HepG2 (cell line): ENCODE results near the gene CRYM. TPM values are rescaled to one million over a fixed set of nuclear protein-coding genes. Genes with fewer than 3 reads are reported as not detected.

Source experiments
- ATAC-seq: fragments of 200-7000 bp; cut with Tn5 transposase; 3 replicates; pipeline ENCODE4 v1.9.1; 2020; ENCODE audit warnings: mild to moderate bottlenecking, moderate library complexity
- BruUV-seq: library from RNA; stranded (reverse); fragments of 400-500 nt; replicated peaks from 2 replicates; lab custom pipeline; 2021; lab: Mats Ljungman, UMichigan
- CTCF ChIA-PET: fragments of 300-600 bp; formaldehyde crosslinking; extraction: SDS; loops from one replicate; lab custom pipeline; 2021; ENCODE audit warnings: low total read pairs, inconsistent platforms, low intra/inter-chr PET ratio; lab: Yijun Ruan, JAX
- POLR2A ChIA-PET: fragments of 350-600 bp; sonication (Branson Sonifier 250); formaldehyde crosslinking; loops from one replicate; lab custom pipeline; 2020; ENCODE audit warnings: antibody characterized with exemption, inconsistent platforms; lab: Yijun Ruan, JAX
- DNase-seq: peaks from one replicate; pipeline ENCODE4 v3.0.0-alpha.2; 2015; ENCODE audit warnings: low spot score
- FAIRE-seq: peaks from 3 replicates; lab custom pipeline; 2011; peaks lifted over from hg19 to GRCh38; lab: Jason Lieb, UNC
- H2AFZ ChIP-seq: one replicate; pipeline ENCODE4 v1.6.1; 2011; ENCODE audit warnings: low read length, inconsistent platforms
- H3K27ac ChIP-seq: fragments of 300-600 bp; 3 replicates; pipeline ENCODE4 v1.8.0; 2011; ENCODE audit warnings: mixed run types, mild to moderate bottlenecking, mixed read lengths, low read length, inconsistent platforms; ENCODE audit not compliant: insufficient read depth; ENCODE audit errors: extremely low read length
- H3K27me3 ChIP-seq, 2 experiments: fragments of 200-600 bp in 1 of 2; 2 replicates in 1 of 2; 3 replicates in 1 of 2; pipeline versions ENCODE4 v1.6.0 to v1.8.0; 2011; ENCODE audit warnings: low read length in 2 of 2, mild to moderate bottlenecking in 2 of 2, moderate library complexity in 2 of 2, inconsistent platforms in 1 of 2; ENCODE audit not compliant: insufficient read depth in 2 of 2, control insufficient read depth in 1 of 2
- H3K36me3 ChIP-seq, 2 experiments: fragments of 200-600 bp in 1 of 2; replicated peaks in 1 of 2; 2 replicates in 1 of 2; 3 replicates in 1 of 2; pipeline versions ENCODE4 v1.5.1 to v1.8.0; 2011; ENCODE audit warnings: low read length in 2 of 2, inconsistent platforms in 1 of 2; ENCODE audit not compliant: insufficient read depth in 2 of 2, control insufficient read depth in 1 of 2
- H3K4me1 ChIP-seq: 2 replicates; pipeline ENCODE4 v1.5.1; 2012; ENCODE audit warnings: low read length, inconsistent platforms; ENCODE audit not compliant: insufficient read depth
- H3K4me2 ChIP-seq: 2 replicates; pipeline ENCODE4 v1.6.0; 2011; ENCODE audit warnings: low read depth, low read length, inconsistent platforms
- H3K4me3 ChIP-seq, 3 experiments: fragments of 200-600 bp in 1 of 3; sonication (generic), shearing (Covaris generic) in 1 of 3; replicated peaks in 1 of 3; 2 replicates each; pipeline ENCODE4 v1.5.1; 2011 to 2016; ENCODE audit warnings: low read length in 3 of 3, inconsistent platforms in 2 of 3, low read depth in 2 of 3, mild to moderate bottlenecking in 2 of 3, control low read depth in 1 of 3, mixed read lengths in 1 of 3; ENCODE audit not compliant: insufficient read depth in 1 of 3
- H3K79me2 ChIP-seq: one replicate; pipeline ENCODE4 v1.6.1; 2011; ENCODE audit warnings: low read length, inconsistent platforms; ENCODE audit not compliant: insufficient read depth
- H3K9ac ChIP-seq: 2 replicates; pipeline ENCODE4 v1.6.0; 2011; ENCODE audit warnings: mild to moderate bottlenecking, low read depth, low read length, inconsistent platforms; ENCODE audit not compliant: insufficient read depth
- H3K9me3 ChIP-seq: 2 replicates; pipeline ENCODE4 v1.5.1; 2012; ENCODE audit warnings: mild to moderate bottlenecking, low read length
- H4K20me1 ChIP-seq: 2 replicates; pipeline ENCODE4 v1.6.0; 2011; ENCODE audit warnings: inconsistent platforms, mild to moderate bottlenecking, low read length, moderate library complexity; ENCODE audit not compliant: insufficient read depth
- GFI1 ChIP-seq: sonication (generic); formaldehyde crosslinking; IDR thresholded peaks from 2 replicates; pipeline ENCODE4 v1.5.0; 2020; ENCODE audit warnings: missing genetic modification reagents, mild to moderate bottlenecking, borderline replicate concordance
- HMG20A ChIP-seq: IDR thresholded peaks from 2 replicates; pipeline ENCODE4 v1.6.1; 2016; ENCODE audit warnings: borderline replicate concordance
- MAZ ChIP-seq, 2 experiments: sonication (generic) in 1 of 2; formaldehyde crosslinking in 1 of 2; IDR thresholded peaks; 2 replicates each; pipeline versions ENCODE4 v1.5.0 to v1.6.1; 2012 to 2020; ENCODE audit warnings: low read depth in 2 of 2, mild to moderate bottlenecking in 2 of 2, borderline replicate concordance in 1 of 2, improper control_type of control experiment in 1 of 2, low read length in 1 of 2, missing genetic modification reagents in 1 of 2, moderate library complexity in 1 of 2
- NR1H2 ChIP-seq: sonication (generic); formaldehyde crosslinking; IDR thresholded peaks from 2 replicates; pipeline ENCODE4 v1.8.1; 2022; ENCODE audit warnings: low read depth, missing genetic modification reagents, borderline replicate concordance
- NR2F6 ChIP-seq, 2 experiments: IDR thresholded peaks; 2 replicates each; pipeline ENCODE4 v1.6.1; 2016; ENCODE audit warnings: antibody characterized with exemption in 1 of 2, mild to moderate bottlenecking in 1 of 2
- ONECUT2 ChIP-seq: sonication (generic); formaldehyde crosslinking; IDR thresholded peaks from 2 replicates; pipeline ENCODE4 v1.4.0; 2020; ENCODE audit warnings: missing genetic modification reagents
- PHF21A ChIP-seq: sonication (generic); formaldehyde crosslinking; IDR thresholded peaks from 2 replicates; pipeline ENCODE4 v1.5.0; 2020; ENCODE audit warnings: mild to moderate bottlenecking, missing genetic modification reagents
- THAP11 ChIP-seq: IDR thresholded peaks from 2 replicates; pipeline ENCODE4 v1.6.1; 2016; ENCODE audit warnings: missing biosample characterization, missing genetic modification reagents
- YEATS4 ChIP-seq: sonication (generic); formaldehyde crosslinking; IDR thresholded peaks from 2 replicates; pipeline ENCODE4 v1.4.0; 2020; ENCODE audit warnings: missing genetic modification reagents, borderline replicate concordance
- ZFP37 ChIP-seq: sonication (generic); formaldehyde crosslinking; IDR thresholded peaks from 2 replicates; pipeline ENCODE4 v1.4.0; 2020; ENCODE audit warnings: missing genetic modification reagents, borderline replicate concordance
- ZNF101 ChIP-seq: sonication (generic); formaldehyde crosslinking; IDR thresholded peaks from 2 replicates; pipeline ENCODE4 v1.4.0; 2020; ENCODE audit warnings: mild to moderate bottlenecking, low read depth, missing genetic modification reagents, borderline replicate concordance
- ZNF124 ChIP-seq: sonication (generic); formaldehyde crosslinking; IDR thresholded peaks from 2 replicates; pipeline ENCODE4 v1.4.0; 2020; ENCODE audit warnings: missing genetic modification reagents
- ZNF296 ChIP-seq: sonication (generic); formaldehyde crosslinking; conservative IDR thresholded peaks from 2 replicates; pipeline ENCODE4 v1.5.0; 2020; ENCODE audit warnings: mild to moderate bottlenecking, missing genetic modification reagents
- ZNF431 ChIP-seq: sonication (generic); formaldehyde crosslinking; IDR thresholded peaks from 2 replicates; pipeline ENCODE4 v1.9.0; 2022; ENCODE audit warnings: missing genetic modification reagents, low read depth, mild to moderate bottlenecking, borderline replicate concordance
- ZNF652 ChIP-seq: IDR thresholded peaks from 2 replicates; pipeline ENCODE4 v1.6.1; 2016; ENCODE audit warnings: low read depth, borderline replicate concordance
- WGBS: methylation state at CpG from one replicate; pipeline ENCODE4 v1.1.6; 2017; ENCODE audit warnings: low lambda C conversion rate; 5-methylcytosine and 5-hydroxymethylcytosine counted together
- in situ Hi-C: cut with HindIII; loops from 2 replicates; pipeline ENCODE4 v1.10.0; 2017; ENCODE audit warnings: low pct_unique_long_range_greater_than_20kb; ENCODE audit not compliant: extremely low pct_ligation_motif_present
- intact Hi-C: fragments of 100-400 bp; cut with micrococcal nuclease; formaldehyde crosslinking; loops from one replicate; pipeline ENCODE4 v1.10.0; 2022; ENCODE audit not compliant: unreplicated experiment
- polyA plus RNA-seq, 8 experiments: library from polyadenylated mRNA; depleted of rRNA in 3 of 8; stranded (reverse) in 7 of 8; unstranded in 1 of 8; fragments of >200 nt; fragmentation: Illumina TruSeq in 4 of 8; extraction: Trizol in 4 of 8; gene quantifications; 2 replicates each; pipeline versions ENCODE4 v1.2.1 to v1.2.3, GENCODE V29; 2011 to 2016; ENCODE audit warnings: low read depth in 4 of 8, missing spikeins in 1 of 8, mixed read lengths in 1 of 8; ENCODE audit not compliant: insufficient read depth in 1 of 8
- total RNA-seq, 5 experiments: library from RNA; depleted of rRNA; stranded (reverse); fragments of >200 nt; fragmentation: Illumina TruSeq; extraction: Trizol; gene quantifications; 2 replicates each; pipeline ENCODE4 v1.2.3, GENCODE V29; 2016; ENCODE audit warnings: low read depth in 1 of 5
- TF ChIP-seq, protein P1 (sequence below): sonication (generic); formaldehyde crosslinking; IDR thresholded peaks from 2 replicates; pipeline ENCODE4 v1.5.0; 2020; ENCODE audit warnings: missing genetic modification reagents
- TF ChIP-seq, protein P2 (sequence below): IDR thresholded peaks from 2 replicates; pipeline ENCODE4 v1.6.1; 2016; ENCODE audit warnings: low read depth, borderline replicate concordance

The CRYM gene
- total and polyA plus RNA-seq, 2 of the 13 experiments (the other 11 are each of a cell fraction or from before 2014, with no cell fraction given): 1.9 to 2.2 TPM

DNA sequence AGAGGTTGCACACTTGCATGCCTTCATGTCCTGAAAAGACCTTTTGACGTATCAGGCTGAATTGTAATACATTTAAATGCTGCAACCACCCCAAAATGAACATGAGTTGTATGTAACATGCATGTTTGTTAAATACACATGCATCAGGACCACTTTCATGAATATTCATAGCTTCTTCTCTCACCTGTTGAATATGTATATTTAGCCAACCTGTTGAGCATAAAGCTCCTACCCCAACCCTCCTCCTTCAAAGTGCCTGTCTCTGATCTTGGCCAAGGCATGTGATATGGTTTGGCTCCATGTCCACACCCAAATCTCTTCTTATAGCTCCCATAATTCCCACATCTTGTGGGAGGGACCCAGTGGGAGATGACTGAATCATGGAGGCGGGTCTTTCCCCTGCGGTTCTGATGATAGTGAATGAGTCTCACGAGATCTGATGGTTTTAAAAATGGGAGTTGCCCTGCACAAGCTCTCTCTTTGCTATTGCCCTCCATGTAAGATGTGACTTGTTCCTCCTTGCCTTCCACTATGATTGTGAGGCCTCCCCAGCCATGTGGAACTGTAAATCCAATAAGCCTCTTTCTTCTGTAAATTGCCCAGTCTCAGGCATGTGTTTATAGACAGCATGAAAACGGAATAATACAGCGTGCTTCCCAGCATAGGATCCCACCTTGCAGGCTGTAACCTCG is 3.8 kb upstream of the CRYM start:
- no peak for ATAC-seq
- intact Hi-C loops (loop anchor here (10.0 kb wide), 1 partner anchor 273 kb away; no protein-coding TSS in a partner anchor), in situ Hi-C loops (no loop called here)
- no TSS peak for BruUV-seq
- Histone ChIP-seq H3K4me2 (no peak overlapping the region), H3K27ac (no peak overlapping the region), H3K9ac (no peak overlapping the region), H3K9me3 (no peaks in the 10 kb centered on the region), H3K79me2 (no peaks in the 10 kb centered on the region), H3K27me3 (peaks cover 0 to 26% of the 10 kb centered on the region in 2 experiments; a peak in 4 of 5 replicates), H2AFZ (no peak overlapping the region), H3K36me3 (no peaks in the 10 kb centered on the region), H4K20me1 (no peaks in the 10 kb centered on the region), H3K4me1 (peaks cover 29% of the 10 kb centered on the region), H3K4me3 (no peak overlapping the region)
- no peak for FAIRE-seq
- no peak for DNase-seq
- ChIA-PET CTCF (no interaction called here), POLR2A (no interaction called here)
- TF ChIP-seq ZNF431 (CRISPR knock-in tag) (peak; percentile 95), ONECUT2 (CRISPR knock-in tag) (no peak)
- 27% methylated on average over 7 of the region's 7 CpGs for WGBS

DNA sequence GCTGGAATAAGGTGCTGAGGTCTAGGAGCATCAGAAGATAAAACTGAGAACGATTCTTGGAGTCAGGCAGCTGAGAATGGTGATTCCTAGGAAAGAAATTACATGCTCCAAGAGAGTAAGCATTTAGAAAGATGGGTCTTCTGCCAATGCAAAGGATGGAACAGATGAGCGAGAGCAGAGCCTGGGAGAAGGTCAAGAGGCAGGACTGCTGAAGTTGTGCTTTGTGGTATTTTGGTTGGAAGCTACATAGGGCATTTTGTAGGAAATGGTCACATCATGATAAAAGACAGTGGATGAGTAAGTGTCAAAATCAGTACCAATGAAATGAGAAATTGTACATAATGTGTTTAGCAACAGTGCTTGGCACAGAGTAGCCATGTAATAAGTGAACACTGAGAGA is 1.4 kb upstream of the CRYM start:
- CTCF ChIA-PET: interaction anchor here (3.9 kb wide), 1 partner anchor 90 kb away, joined by 58 read pairs; no protein-coding TSS in a partner anchor
- TF ChIP-seq HMG20A (CRISPR knock-in tag): no peak
- no peak for TF ChIP-seq ZNF652 (CRISPR knock-in tag)
- no peak for TF ChIP-seq THAP11 (CRISPR knock-in tag)
- no peak for TF ChIP-seq MAZ (IDR thresholded peaks at IDR 0.05; ENCODE audit: borderline replicate concordance, low read depth, low read length)
- no peak for TF ChIP-seq MAZ (CRISPR knock-in tag; IDR thresholded peaks at IDR 0.05; ENCODE audit: low read depth)
- no peak for TF ChIP-seq PHF21A (CRISPR knock-in tag)
- TF ChIP-seq, protein P1, sequence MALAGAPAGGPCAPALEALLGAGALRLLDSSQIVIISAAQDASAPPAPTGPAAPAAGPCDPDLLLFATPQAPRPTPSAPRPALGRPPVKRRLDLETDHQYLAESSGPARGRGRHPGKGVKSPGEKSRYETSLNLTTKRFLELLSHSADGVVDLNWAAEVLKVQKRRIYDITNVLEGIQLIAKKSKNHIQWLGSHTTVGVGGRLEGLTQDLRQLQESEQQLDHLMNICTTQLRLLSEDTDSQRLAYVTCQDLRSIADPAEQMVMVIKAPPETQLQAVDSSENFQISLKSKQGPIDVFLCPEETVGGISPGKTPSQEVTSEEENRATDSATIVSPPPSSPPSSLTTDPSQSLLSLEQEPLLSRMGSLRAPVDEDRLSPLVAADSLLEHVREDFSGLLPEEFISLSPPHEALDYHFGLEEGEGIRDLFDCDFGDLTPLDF (CRISPR knock-in tag): no peak
- TF ChIP-seq, protein P2, sequence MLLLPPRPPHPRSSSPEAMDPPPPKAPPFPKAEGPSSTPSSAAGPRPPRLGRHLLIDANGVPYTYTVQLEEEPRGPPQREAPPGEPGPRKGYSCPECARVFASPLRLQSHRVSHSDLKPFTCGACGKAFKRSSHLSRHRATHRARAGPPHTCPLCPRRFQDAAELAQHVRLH (CRISPR knock-in tag): no peak
- no peak for TF ChIP-seq ZNF124 (CRISPR knock-in tag)
- TF ChIP-seq NR2F6 (IDR thresholded peaks at IDR 0.05): no peak
- no peak for TF ChIP-seq NR2F6 (CRISPR knock-in tag; IDR thresholded peaks at IDR 0.05)
- no peak for TF ChIP-seq YEATS4 (CRISPR knock-in tag)
- TF ChIP-seq ZFP37 (CRISPR knock-in tag): no peak
- no peak for TF ChIP-seq ZNF296 (CRISPR knock-in tag)
- no peak for TF ChIP-seq ZNF101
- TF ChIP-seq NR1H2: no peak
- TF ChIP-seq GFI1 (CRISPR knock-in tag): no peak

More for the DNA sequence above, 1.4 kb upstream of the CRYM start:
- no peak overlapping the region for H2AFZ ChIP-seq
- no peak overlapping the region for H3K9ac ChIP-seq
- no peak overlapping the region for H3K27ac ChIP-seq
- no peaks in the 10 kb centered on the region for H3K36me3 ChIP-seq
- no peak overlapping the region for H3K4me2 ChIP-seq
- peaks cover 0 to 28% of the 10 kb centered on the region in 2 experiments; a peak in 4 of 5 replicates for H3K27me3 ChIP-seq
- intact Hi-C loops: loop anchor here (5.0 kb wide), 1 partner anchor 47 kb away; the partner anchor contains the start of gene ANKS4B
- DNase-seq (no peak), FAIRE-seq (no peak), ATAC-seq (no peak)
- H3K4me3 ChIP-seq: no peak overlapping the region
- H3K9me3 ChIP-seq: no peaks in the 10 kb centered on the region
- POLR2A ChIA-PET: interaction anchor here (1.3 kb wide), 1 partner anchor 18 kb away, joined by 6 read pairs; no protein-coding TSS in a partner anchor
- peaks cover 29% of the 10 kb centered on the region for H3K4me1 ChIP-seq
- H3K79me2 ChIP-seq: no peaks in the 10 kb centered on the region
- H4K20me1 ChIP-seq: no peaks in the 10 kb centered on the region
- in situ Hi-C loops: loop anchor here (5.0 kb wide), 1 partner anchor 92 kb away; no protein-coding TSS in a partner anchor
- WGBS: 42% methylated on average over 2 of the region's 2 CpGs
- no TSS peak for BruUV-seq
